Thoracic aorta (tissue), 2 donors: ENCODE data around the gene FLVCR1. TPM values are rescaled to one million over a fixed set of nuclear protein-coding genes. Genes with fewer than 3 reads are reported as not detected.
"Not testable (repeated sequence)": the region's sequence is repeated elsewhere in the genome, so short reads cannot be mapped to it uniquely, and the experiment has no call there.

Experiments
- ATAC-seq: fragments of 150-250 bp; one replicate; pipeline ENCODE4 v1.8.0; 2017; ENCODE audit warnings: low read depth; ENCODE audit not compliant: insufficient number of reproducible peaks, low FRiP score
- DNase-seq: peaks from one replicate; pipeline ENCODE4 v3.0.0-alpha.2; 2020; ENCODE audit warnings: low spot score
- H3K27ac ChIP-seq, 2 donors: fragments of 200-600 bp; sonication (generic); 1 replicate in 1 of 2; 2 replicates in 1 of 2; pipeline ENCODE4 v1.5.1; 2016; ENCODE audit warnings: mild to moderate bottlenecking in 2 of 2, moderate library complexity in 2 of 2
- H3K27me3 ChIP-seq: fragments of 200-600 bp; sonication (generic); replicated peaks from 2 replicates; pipeline ENCODE4 v1.6.0; 2016; ENCODE audit warnings: mild to moderate bottlenecking; ENCODE audit not compliant: insufficient read depth
- H3K36me3 ChIP-seq: fragments of 200-600 bp; sonication (generic); one replicate; pipeline ENCODE4 v1.5.1; 2016
- H3K4me1 ChIP-seq, 2 donors: fragments of 200-600 bp; sonication (generic); 1 replicate in 1 of 2; 2 replicates in 1 of 2; pipeline versions ENCODE4 v1.5.1 to v1.6.0; 2016; ENCODE audit warnings: low read depth in 2 of 2, mild to moderate bottlenecking in 1 of 2; ENCODE audit not compliant: control insufficient read depth in 1 of 2
- H3K4me3 ChIP-seq: fragments of 200-600 bp; sonication (generic); 2 replicates; pipeline ENCODE4 v1.5.1; 2016; ENCODE audit warnings: mild to moderate bottlenecking
- H3K9me3 ChIP-seq: fragments of 200-600 bp; sonication (generic); 2 replicates; pipeline ENCODE4 v1.5.1; 2016
- total RNA-seq, 2 donors: library from RNA; depleted of rRNA; stranded (reverse); fragments of >200 nt; gene quantifications; one replicate each; pipeline versions ENCODE4 v1.1.0 to v1.2.3, GENCODE V29; 2016
- TF ChIP-seq, protein P1 (sequence below): fragments of 200-600 bp; sonication (generic); IDR thresholded peaks from one replicate; pipeline ENCODE4 v1.5.1; 2019; ENCODE audit warnings: antibody characterized with exemption

The FLVCR1 gene
- total RNA-seq, 2 donors from 2014 or later = 7.6 to 12.0 TPM

DNA sequence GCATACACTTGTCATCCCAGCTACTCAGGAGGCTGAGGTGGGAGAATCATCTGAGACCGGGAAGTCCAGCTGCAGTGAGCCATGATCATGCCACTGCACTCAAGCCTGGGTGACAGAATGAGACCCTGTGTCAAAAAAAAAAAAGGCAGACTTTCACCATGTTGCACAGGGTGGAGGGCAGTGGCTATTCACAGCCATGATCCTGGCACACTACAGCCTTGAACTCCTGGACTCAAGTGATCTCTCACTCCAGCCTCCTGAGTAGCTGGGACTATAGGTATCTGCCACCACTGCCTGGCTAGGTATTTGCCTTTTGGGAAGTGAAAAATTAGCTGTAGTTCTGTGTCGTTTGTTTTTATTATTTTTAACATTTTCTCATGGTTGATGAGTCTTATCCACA lies 29.7 kb upstream of the FLVCR1 start:
- Histone ChIP-seq H3K4me1 (no peaks in the 10 kb centered on the region), H3K36me3 (no peaks in the 10 kb centered on the region), H3K27ac (no peak overlapping the region), H3K4me3 (no peak overlapping the region), H3K27me3 (no peaks in the 10 kb centered on the region), H3K9me3 (peaks cover 13% of the 10 kb centered on the region)
- ATAC-seq = no peak
- TF ChIP-seq, protein P1, sequence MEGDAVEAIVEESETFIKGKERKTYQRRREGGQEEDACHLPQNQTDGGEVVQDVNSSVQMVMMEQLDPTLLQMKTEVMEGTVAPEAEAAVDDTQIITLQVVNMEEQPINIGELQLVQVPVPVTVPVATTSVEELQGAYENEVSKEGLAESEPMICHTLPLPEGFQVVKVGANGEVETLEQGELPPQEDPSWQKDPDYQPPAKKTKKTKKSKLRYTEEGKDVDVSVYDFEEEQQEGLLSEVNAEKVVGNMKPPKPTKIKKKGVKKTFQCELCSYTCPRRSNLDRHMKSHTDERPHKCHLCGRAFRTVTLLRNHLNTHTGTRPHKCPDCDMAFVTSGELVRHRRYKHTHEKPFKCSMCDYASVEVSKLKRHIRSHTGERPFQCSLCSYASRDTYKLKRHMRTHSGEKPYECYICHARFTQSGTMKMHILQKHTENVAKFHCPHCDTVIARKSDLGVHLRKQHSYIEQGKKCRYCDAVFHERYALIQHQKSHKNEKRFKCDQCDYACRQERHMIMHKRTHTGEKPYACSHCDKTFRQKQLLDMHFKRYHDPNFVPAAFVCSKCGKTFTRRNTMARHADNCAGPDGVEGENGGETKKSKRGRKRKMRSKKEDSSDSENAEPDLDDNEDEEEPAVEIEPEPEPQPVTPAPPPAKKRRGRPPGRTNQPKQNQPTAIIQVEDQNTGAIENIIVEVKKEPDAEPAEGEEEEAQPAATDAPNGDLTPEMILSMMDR = no peak
- DNase-seq = no peak

DNA sequence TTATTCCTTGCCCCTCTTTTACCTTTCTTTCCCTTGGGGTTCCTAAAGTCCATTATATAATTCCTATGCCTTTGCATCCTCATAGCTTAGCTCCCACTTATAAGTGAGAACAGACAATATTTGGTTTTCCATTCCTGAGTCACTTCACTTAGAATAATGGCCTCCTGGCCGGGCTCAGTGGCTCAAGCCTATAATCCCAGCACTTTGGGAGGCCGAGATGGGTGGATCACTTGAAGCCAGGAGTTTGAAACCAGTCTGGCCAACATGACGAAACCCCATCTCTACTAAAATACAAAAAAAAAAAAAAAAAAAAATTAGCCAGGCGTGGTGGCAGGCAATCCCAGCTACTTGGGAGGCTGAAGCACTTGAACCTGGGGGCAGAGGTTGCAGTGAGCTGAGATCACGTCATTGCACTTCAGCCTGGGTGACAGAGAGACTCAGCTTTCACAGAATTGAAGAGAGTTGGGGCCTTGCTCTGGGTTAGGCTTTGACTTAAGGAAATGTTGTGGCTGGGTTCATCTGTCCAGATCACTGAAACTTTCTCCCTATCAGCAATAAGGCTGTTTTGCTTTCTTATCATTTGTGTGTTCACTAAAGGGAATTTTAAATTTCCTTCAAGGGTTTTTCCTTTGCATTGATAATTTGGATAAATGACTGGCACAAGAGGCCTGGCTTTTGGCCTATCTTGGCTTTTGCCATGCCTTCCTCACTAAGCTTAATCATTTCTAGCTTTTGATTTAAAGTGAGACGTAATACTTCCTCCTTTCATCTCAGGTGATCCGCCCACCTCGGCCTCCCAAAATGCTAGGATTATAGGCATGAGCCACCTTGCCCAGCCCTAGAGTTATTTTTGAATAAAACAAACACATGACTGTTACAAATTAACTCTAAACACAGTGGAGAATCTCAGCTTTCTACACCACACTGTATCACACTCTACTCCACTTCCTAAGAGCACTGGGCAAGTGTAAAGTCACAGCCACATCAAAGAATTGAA lies 24.6 kb upstream of the FLVCR1 start:
- H3K4me3 ChIP-seq, H3K27ac ChIP-seq, H3K27me3 ChIP-seq, DNase-seq, H3K9me3 ChIP-seq, H3K4me1 ChIP-seq, ATAC-seq, H3K36me3 ChIP-seq: not testable (repeated sequence)

DNA sequence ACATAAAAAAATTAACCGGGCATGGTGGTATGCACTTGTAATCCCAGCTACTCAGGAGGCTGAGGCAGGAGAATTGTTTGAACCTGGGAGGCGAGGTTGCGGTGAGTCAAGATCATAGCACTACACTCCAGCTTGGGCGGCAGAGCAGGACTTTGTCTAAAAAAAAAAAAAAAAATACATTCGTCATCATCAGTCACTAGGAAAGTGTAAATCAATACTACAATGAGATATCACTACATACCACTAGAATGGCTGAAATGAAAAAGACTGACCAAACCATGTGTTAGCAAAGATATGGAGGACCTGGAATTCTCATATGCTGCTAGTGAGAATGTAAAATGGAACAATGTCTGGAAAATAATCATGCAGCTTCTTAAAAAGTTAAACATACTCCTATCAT lies 19.9 kb upstream of the FLVCR1 start:
- H3K27ac ChIP-seq = no peak overlapping the region
- no peaks in the 10 kb centered on the region for H3K9me3 ChIP-seq
- H3K27me3 ChIP-seq = no peaks in the 10 kb centered on the region
- TF ChIP-seq, protein P1 = no peak
- no peak overlapping the region for H3K4me3 ChIP-seq
- ATAC-seq (no peak), DNase-seq (no peak)
- no peaks in the 10 kb centered on the region for H3K4me1 ChIP-seq
- no peaks in the 10 kb centered on the region for H3K36me3 ChIP-seq

DNA sequence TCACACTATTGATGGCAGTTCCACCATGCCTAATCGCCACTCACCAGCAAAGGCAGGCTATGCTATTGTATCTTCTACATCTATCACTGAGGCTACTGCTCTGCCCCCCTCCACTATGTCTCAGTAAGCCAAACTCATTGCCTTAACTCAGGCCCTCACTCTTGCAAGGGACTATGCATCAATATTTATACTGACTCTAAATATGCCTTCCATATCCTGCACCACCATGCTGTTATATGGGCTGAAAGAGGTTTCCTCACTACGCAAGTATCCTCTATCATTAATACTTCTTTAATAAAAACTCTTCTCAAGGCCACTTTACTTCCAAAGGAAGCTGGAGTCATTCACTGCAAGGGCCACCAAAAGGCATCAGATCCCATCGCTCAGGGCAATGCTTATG lies 13.6 kb upstream of the FLVCR1 start:
- not testable (repeated sequence) for H3K36me3 ChIP-seq, ATAC-seq, H3K27ac ChIP-seq, H3K4me1 ChIP-seq, H3K27me3 ChIP-seq, H3K9me3 ChIP-seq, H3K4me3 ChIP-seq, DNase-seq

DNA sequence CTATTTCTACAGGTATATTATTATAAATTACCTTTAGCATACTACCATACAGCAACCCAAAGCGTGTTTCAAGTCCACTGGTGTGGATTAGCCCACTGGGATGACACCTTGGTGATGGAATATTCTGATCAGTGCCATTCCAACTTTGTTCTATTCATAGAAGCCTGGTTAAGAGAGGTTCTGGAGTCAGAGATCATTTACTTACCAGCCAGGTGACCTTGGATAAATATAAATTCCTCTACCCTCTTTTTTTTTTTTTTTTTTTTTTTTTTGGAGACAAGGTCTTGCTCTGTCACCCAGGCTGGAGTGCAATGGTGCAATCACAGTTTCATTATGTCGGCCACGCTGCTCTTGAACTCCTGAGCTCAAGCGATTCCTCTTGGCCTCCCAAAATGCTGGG lies 10.5 kb upstream of the FLVCR1 start, which contains the start of gene SPATA45:
TSS of gene SPATA45 (minus strand) at position 101 of the 400 bp plus-strand sequence. CDS start 11,500 bp downstream, outside the sequence.
- TF ChIP-seq, protein P1 = no peak
- DNase-seq = no peak

DNA sequence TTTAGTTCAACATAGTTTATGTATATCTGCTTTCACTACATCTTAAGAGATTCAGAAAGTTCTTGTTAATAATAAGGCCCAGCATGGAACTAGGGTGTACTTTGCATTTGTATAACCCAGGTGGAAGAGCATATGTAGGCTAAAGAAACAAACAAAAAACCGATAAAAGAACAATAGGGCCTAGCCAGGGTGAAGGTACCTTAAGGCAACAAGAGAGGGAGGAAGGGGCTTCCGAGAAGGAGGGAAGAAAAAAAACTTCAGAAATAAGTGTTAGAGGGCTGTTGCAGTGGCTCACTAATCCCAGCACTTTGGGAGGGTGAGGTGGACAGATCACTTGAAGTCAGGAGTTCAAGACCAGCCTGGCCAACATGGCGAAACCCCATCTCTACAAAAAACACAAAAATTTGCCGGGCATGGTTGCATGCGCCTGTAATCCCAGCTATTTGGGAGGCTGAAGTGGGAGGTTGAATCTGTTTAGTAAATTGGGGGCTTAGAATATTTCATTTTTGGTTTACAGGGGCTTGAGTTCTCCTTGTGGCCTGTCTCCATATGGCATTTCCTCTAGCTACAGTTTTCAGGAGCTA lies 5.9 kb upstream of the FLVCR1 start:
- TF ChIP-seq, protein P1 = no peak
- Histone ChIP-seq H3K4me3 (no peak overlapping the region), H3K27me3 (no peaks in the 10 kb centered on the region), H3K36me3 (no peaks in the 10 kb centered on the region), H3K4me1 (peaks cover 5 to 8% of the 10 kb centered on the region in 2 donors), H3K27ac (no peak overlapping the region), H3K9me3 (no peaks in the 10 kb centered on the region)
- ATAC-seq = no peak
- DNase-seq = no peak

More for the DNA sequence above, 10.5 kb upstream of the FLVCR1 start, which contains the start of gene SPATA45:
- Histone ChIP-seq H3K36me3 (no peaks in the 10 kb centered on the region), H3K9me3 (no peaks in the 10 kb centered on the region), H3K27ac (no peak within 1 kb of the TSS), H3K27me3 (no peaks in the 10 kb centered on the region), H3K4me3 (no peak within 1 kb of the TSS), H3K4me1 (no peaks in the 10 kb centered on the region)
- no peak for ATAC-seq
